Measurements from ENCODE around the gene DRD4.

DRD4 gene

GRCh38 chr11:614623-615503 lies 22.2 kb upstream of the DRD4 start:
- Histone ChIP-seq H3K79me2 (ENCODE audit: control insufficient read depth, insufficient read depth, low read length) (no peaks in the 10 kb centered on the region), H3K9ac (ENCODE audit: low read length) (peak overlapping the region; percentile 88)
- no CpG with 5 or more reads among the region's 68 CpGs for WGBS (ENCODE audit: extremely low coverage, insufficient coverage, low lambda C conversion rate)

GRCh38 chr11:615504-616319 lies 21.4 kb upstream of the DRD4 start, which contains the start of gene IRF7:
TSS of gene IRF7 (minus strand) at chr11:615950. CDS start at chr11:615364, 586 bp downstream.
- H3K4me1 ChIP-seq (ENCODE audit: control insufficient read depth, low read depth, low read length): no peaks in the 10 kb centered on the region
- H3K23ac ChIP-seq (ENCODE audit: low read length): peak within 1 kb of the TSS; percentile 45
- H3K56ac ChIP-seq (ENCODE audit: low read length): peak within 1 kb of the TSS; percentile 94
- no CpG with 5 or more reads among the region's 66 CpGs for WGBS (ENCODE audit: extremely low coverage, insufficient coverage, low lambda C conversion rate)
- H2BK120ac ChIP-seq (ENCODE audit: low read depth, low read length): no peak within 1 kb of the TSS
- peak; percentile 92 for DNase-seq
- peak within 1 kb of the TSS; percentile 69 for H3K4me3 ChIP-seq (ENCODE audit: low read length)
- no peak within 1 kb of the TSS for H4K8ac ChIP-seq (ENCODE audit: low read depth, low read length)
- peak within 1 kb of the TSS; percentile 61 for H3K27ac ChIP-seq (ENCODE audit: low read depth, low read length)
- no peak within 1 kb of the TSS for H4K5ac ChIP-seq (ENCODE audit: low read length)
- H3K18ac ChIP-seq (ENCODE audit: low read length): peak within 1 kb of the TSS; percentile 61
- no peak within 1 kb of the TSS for H2AK5ac ChIP-seq (ENCODE audit: low read length)
- H3K9ac ChIP-seq (ENCODE audit: low read length): peak within 1 kb of the TSS; percentile 88
- no peak within 1 kb of the TSS for H2BK5ac ChIP-seq (ENCODE audit: low read length)
- no peak within 1 kb of the TSS for H2BK15ac ChIP-seq (replicated peaks; ENCODE audit: low read depth)
- H3K36me3 ChIP-seq (ENCODE audit: control insufficient read depth, insufficient read depth, low read length): peaks cover 1% of the 10 kb centered on the region
- no peaks in the 10 kb centered on the region for H3K27me3 ChIP-seq (ENCODE audit: insufficient read depth, low read length, poor library complexity)
- no peak within 1 kb of the TSS for H3K4ac ChIP-seq (ENCODE audit: low read depth, low read length)
- H3K79me1 ChIP-seq (ENCODE audit: low read length): peaks cover 2% of the 10 kb centered on the region
- peak within 1 kb of the TSS; percentile 80 for H3K4me2 ChIP-seq (ENCODE audit: low read length)
- no peaks in the 10 kb centered on the region for H3K79me2 ChIP-seq (ENCODE audit: control insufficient read depth, insufficient read depth, low read length)

More at GRCh38 chr11:614623-615503, 22.2 kb upstream of the DRD4 start:
- Histone ChIP-seq H2AK5ac (ENCODE audit: low read length) (no peak overlapping the region), H3K18ac (ENCODE audit: low read length) (no peak overlapping the region), H3K79me1 (ENCODE audit: low read length) (peaks cover 2% of the 10 kb centered on the region), H3K23ac (ENCODE audit: low read length) (peak overlapping the region; percentile 45), H4K8ac (ENCODE audit: low read depth, low read length) (no peak overlapping the region), H4K5ac (ENCODE audit: low read length) (no peak overlapping the region), H3K27ac (ENCODE audit: low read depth, low read length) (peak overlapping the region; percentile 2), H2BK5ac (ENCODE audit: low read length) (no peak overlapping the region), H3K4me2 (ENCODE audit: low read length) (peak overlapping the region; percentile 80), H3K27me3 (ENCODE audit: insufficient read depth, low read length, poor library complexity) (no peaks in the 10 kb centered on the region), H2BK120ac (ENCODE audit: low read depth, low read length) (no peak overlapping the region), H2BK15ac (replicated peaks; ENCODE audit: low read depth) (no peak overlapping the region), H3K36me3 (ENCODE audit: control insufficient read depth, insufficient read depth, low read length) (peaks cover 1% of the 10 kb centered on the region), H3K4me3 (ENCODE audit: low read length) (peak overlapping the region; percentile 69), H3K4me1 (ENCODE audit: control insufficient read depth, low read depth, low read length) (no peaks in the 10 kb centered on the region), H3K4ac (ENCODE audit: low read depth, low read length) (no peak overlapping the region), H3K56ac (ENCODE audit: low read length) (peak overlapping the region; percentile 94)
- no peak for DNase-seq

GRCh38 chr11:616320-617198 lies 20.5 kb upstream of the DRD4 start:
- no peak overlapping the region for H3K27ac ChIP-seq (ENCODE audit: low read depth, low read length)
- no peak overlapping the region for H3K4me3 ChIP-seq (ENCODE audit: low read length)

GRCh38 chr11:617199-617911 lies 19.7 kb upstream of the DRD4 start:
- Histone ChIP-seq H3K4ac (ENCODE audit: low read depth, low read length) (no peak overlapping the region), H4K8ac (ENCODE audit: low read depth, low read length) (no peak overlapping the region), H2BK5ac (ENCODE audit: low read length) (no peak overlapping the region), H3K36me3 (ENCODE audit: control insufficient read depth, insufficient read depth, low read length) (no peaks in the 10 kb centered on the region), H4K5ac (ENCODE audit: low read length) (no peak overlapping the region), H3K4me2 (ENCODE audit: low read length) (no peak overlapping the region), H2BK15ac (replicated peaks; ENCODE audit: low read depth) (no peak overlapping the region), H3K9ac (ENCODE audit: low read length) (no peak overlapping the region), H3K23ac (ENCODE audit: low read length) (no peak overlapping the region), H3K79me2 (ENCODE audit: control insufficient read depth, insufficient read depth, low read length) (no peaks in the 10 kb centered on the region), H3K27ac (ENCODE audit: low read depth, low read length) (no peak overlapping the region), H3K79me1 (ENCODE audit: low read length) (peaks cover 2% of the 10 kb centered on the region), H3K27me3 (ENCODE audit: insufficient read depth, low read length, poor library complexity) (no peaks in the 10 kb centered on the region), H3K4me3 (ENCODE audit: low read length) (no peak overlapping the region), H3K56ac (ENCODE audit: low read length) (no peak overlapping the region), H2BK120ac (ENCODE audit: low read depth, low read length) (no peak overlapping the region), H2AK5ac (ENCODE audit: low read length) (no peak overlapping the region), H3K18ac (ENCODE audit: low read length) (no peak overlapping the region), H3K4me1 (ENCODE audit: control insufficient read depth, low read depth, low read length) (no peaks in the 10 kb centered on the region)
- no peak for DNase-seq
- no CpG with 5 or more reads among the region's 57 CpGs for WGBS (ENCODE audit: extremely low coverage, insufficient coverage, low lambda C conversion rate)

More at GRCh38 chr11:616320-617198, 20.5 kb upstream of the DRD4 start:
- H3K79me1 ChIP-seq (ENCODE audit: low read length): peaks cover 2% of the 10 kb centered on the region
- H2BK15ac ChIP-seq (replicated peaks; ENCODE audit: low read depth): no peak overlapping the region
- no peaks in the 10 kb centered on the region for H3K27me3 ChIP-seq (ENCODE audit: insufficient read depth, low read length, poor library complexity)
- peak overlapping the region; percentile 79 for H3K56ac ChIP-seq (ENCODE audit: low read length)
- H3K18ac ChIP-seq (ENCODE audit: low read length): no peak overlapping the region
- no peak overlapping the region for H4K8ac ChIP-seq (ENCODE audit: low read depth, low read length)
- H3K4ac ChIP-seq (ENCODE audit: low read depth, low read length): no peak overlapping the region
- no peaks in the 10 kb centered on the region for H3K4me1 ChIP-seq (ENCODE audit: control insufficient read depth, low read depth, low read length)
- no peak overlapping the region for H4K5ac ChIP-seq (ENCODE audit: low read length)
- H2AK5ac ChIP-seq (ENCODE audit: low read length): no peak overlapping the region
- no peak for DNase-seq
- WGBS (ENCODE audit: extremely low coverage, insufficient coverage, low lambda C conversion rate): no CpG with 5 or more reads among the region's 39 CpGs
- H3K23ac ChIP-seq (ENCODE audit: low read length): no peak overlapping the region
- H3K36me3 ChIP-seq (ENCODE audit: control insufficient read depth, insufficient read depth, low read length): peaks cover 1% of the 10 kb centered on the region
- no peak overlapping the region for H2BK5ac ChIP-seq (ENCODE audit: low read length)
- H3K4me2 ChIP-seq (ENCODE audit: low read length): no peak overlapping the region
- no peak overlapping the region for H2BK120ac ChIP-seq (ENCODE audit: low read depth, low read length)
- no peaks in the 10 kb centered on the region for H3K79me2 ChIP-seq (ENCODE audit: control insufficient read depth, insufficient read depth, low read length)
- no peak overlapping the region for H3K9ac ChIP-seq (ENCODE audit: low read length)

Data from mesendoderm (in vitro differentiated cells).